Activated CD4-positive, alpha-beta memory T cell treated with anti-CD3 and anti-CD28 coated beads for 36 hours (primary cell): ENCODE data around the gene HNRNPLL. TPM values are rescaled to one million over a fixed set of nuclear protein-coding genes. Genes with fewer than 3 reads are reported as not detected.
"Not testable (repeated sequence)": the region's sequence is repeated elsewhere in the genome, so short reads cannot be mapped to it uniquely, and the experiment has no call there.

ENCODE experiments used
- CTCF ChIA-PET: fragments of 350-600 bp; sonication (Branson Sonifier 250); formaldehyde crosslinking; loops from one replicate; lab custom pipeline; 2021; ENCODE audit warnings: antibody characterized with exemption, inconsistent platforms; lab: Charles Lee
- POLR2A ChIA-PET: fragments of 350-600 bp; sonication (Branson Sonifier 250); formaldehyde crosslinking; loops from one replicate; lab custom pipeline; 2021; ENCODE audit warnings: antibody characterized with exemption; lab: Charles Lee
- DNase-seq: peaks from one replicate; pipeline ENCODE4 v3.0.0-alpha.2; 2020
- H3K27ac Mint-ChIP-seq: one replicate; pipeline ENCODE4 v1.8.0; 2021; ENCODE audit warnings: mixed read lengths
- H3K27me3 Mint-ChIP-seq: one replicate; pipeline ENCODE4 v1.8.0; 2021; ENCODE audit warnings: mixed read lengths
- H3K36me3 Mint-ChIP-seq: one replicate; pipeline ENCODE4 v1.8.0; 2021; ENCODE audit warnings: mixed read lengths
- H3K4me1 Mint-ChIP-seq: one replicate; pipeline ENCODE4 v1.8.0; 2021; ENCODE audit warnings: low read depth, mixed read lengths
- H3K4me3 Mint-ChIP-seq: one replicate; pipeline ENCODE4 v1.8.0; 2021; ENCODE audit warnings: mild to moderate bottlenecking, mixed read lengths
- H3K9me3 Mint-ChIP-seq: one replicate; pipeline ENCODE4 v1.8.0; 2021; ENCODE audit warnings: mixed read lengths
- intact Hi-C: fragments of 100-400 bp; cut with micrococcal nuclease; formaldehyde crosslinking; loops from one replicate; pipeline ENCODE4 v1.15.1; 2023
- total RNA-seq, 2 experiments: library from RNA; stranded (reverse); gene quantifications; one replicate each; pipeline ENCODE4 v1.2.3, GENCODE V29; 2021

HNRNPLL gene
- 100 to 1,000 TPM; 106 to 108 TPM for total RNA-seq

DNA sequence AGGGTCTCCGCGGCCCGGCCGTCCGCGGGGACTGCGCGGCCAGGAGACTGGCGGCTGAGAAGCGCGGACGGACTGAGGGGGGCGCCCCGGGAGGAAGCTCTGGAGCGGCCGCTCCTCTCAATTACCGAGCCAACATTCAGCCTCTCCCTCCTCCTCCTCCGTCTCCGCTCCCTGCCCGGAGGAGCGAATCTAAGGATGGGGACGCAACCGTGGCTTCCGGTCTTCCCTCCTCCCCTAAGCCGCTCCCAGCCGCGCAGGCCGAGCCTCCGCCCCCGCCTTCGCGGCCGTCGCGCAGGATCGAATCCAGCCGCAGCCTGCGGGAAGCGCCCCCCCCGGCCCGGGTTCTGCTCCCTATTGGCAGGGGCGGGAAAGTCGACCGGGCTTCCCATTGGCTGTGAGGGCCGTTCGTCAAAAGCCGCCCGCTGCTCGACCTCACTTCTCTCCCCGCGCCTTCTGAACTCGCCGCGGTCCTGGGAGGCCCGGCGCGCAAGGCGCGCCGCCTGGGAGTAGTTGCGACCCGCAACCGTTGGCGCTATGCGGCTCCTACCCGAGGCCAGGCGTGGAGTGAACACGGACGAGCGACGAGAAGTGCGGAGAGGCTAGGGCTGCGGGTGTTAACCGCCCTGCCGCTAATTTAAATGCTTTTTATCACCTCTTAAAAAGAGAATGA is at the start of gene HNRNPLL:
TSS of gene HNRNPLL (minus strand) at position 197 of the 670 bp plus-strand sequence. CDS start 302 bp downstream, outside the sequence.
- Mint-ChIP-seq H3K4me1 (peaks cover 39% of the 10 kb centered on the region), H3K27ac (peak within 1 kb of the TSS; percentile 93), H3K27me3 (no peaks in the 10 kb centered on the region), H3K36me3 (peaks cover 34% of the 10 kb centered on the region), H3K9me3 (no peaks in the 10 kb centered on the region), H3K4me3 (peak within 1 kb of the TSS; percentile 92)
- peak; percentile 98 for DNase-seq
- POLR2A ChIA-PET: interaction anchor here (0.7 to 16.1 kb wide), 18 partner anchors 8 to 144 kb away, joined by 3 to 483 read pairs (median 16); partner anchors contain the start of genes GALM and SRSF7
- intact Hi-C loops: loop anchor here (1.0 to 5.0 kb wide), 9 partner anchors 12 to 524 kb away; partner anchors contain the start of gene SRSF7
- CTCF ChIA-PET: interaction anchor here (0.6 to 10.4 kb wide), 31 partner anchors 8 to 227 kb away, joined by 3 to 110 read pairs (median 5); partner anchors contain the start of gene GALM

GRCh38 chr2:38650717-38651116 is 48.0 kb upstream of the HNRNPLL start:
- Mint-ChIP-seq H3K27me3 (no peaks in the 10 kb centered on the region), H3K36me3 (peaks cover 2% of the 10 kb centered on the region), H3K9me3 (peaks cover 3% of the 10 kb centered on the region), H3K4me1 (peaks cover 69% of the 10 kb centered on the region), H3K4me3 (no peak overlapping the region), H3K27ac (peak overlapping the region; percentile 49)
- CTCF ChIA-PET: interaction anchor here (0.5 to 6.0 kb wide), 5 partner anchors 15 to 114 kb away, joined by 3 to 76 read pairs (median 5); partner anchors contain the start of gene GALM
- no peak for DNase-seq
- intact Hi-C loops: no loop called here
- POLR2A ChIA-PET: no interaction called here

DNA sequence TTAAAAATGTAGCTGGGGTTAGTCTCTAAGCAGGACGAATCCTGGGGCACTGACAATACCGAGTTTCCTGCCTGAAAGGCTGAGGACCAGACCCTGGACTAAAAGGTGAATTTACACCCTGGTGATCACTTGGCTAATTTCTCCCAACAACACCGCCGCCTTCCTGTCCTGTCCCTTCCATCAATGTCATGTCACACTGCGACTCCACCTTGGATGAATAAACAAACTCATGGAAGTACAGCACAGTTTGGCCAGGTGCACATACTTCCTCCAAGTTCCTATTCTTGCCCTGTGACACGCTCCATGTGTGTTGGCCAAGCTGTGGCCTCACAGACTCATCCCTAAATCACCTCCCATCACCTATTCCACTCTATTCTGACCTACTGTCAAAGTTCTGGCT is 47.3 kb upstream of the HNRNPLL start:
- no peak overlapping the region for H3K27ac Mint-ChIP-seq

GRCh38 chr2:38649176-38649728 is 46.5 kb upstream of the HNRNPLL start:
- H3K27ac Mint-ChIP-seq: no peak overlapping the region
- peaks cover 64% of the 10 kb centered on the region for H3K4me1 Mint-ChIP-seq
- ChIA-PET CTCF (interaction anchor here (0.7 to 1.3 kb wide), 2 partner anchors 33 to 44 kb away, joined by 3 to 4 read pairs; no protein-coding TSS in a partner anchor), POLR2A (no interaction called here)
- no peaks in the 10 kb centered on the region for H3K27me3 Mint-ChIP-seq
- no peak for DNase-seq
- H3K9me3 Mint-ChIP-seq: peaks cover 3% of the 10 kb centered on the region
- H3K4me3 Mint-ChIP-seq: no peak overlapping the region
- intact Hi-C loops: no loop called here
- peaks cover 2% of the 10 kb centered on the region for H3K36me3 Mint-ChIP-seq

More for the DNA sequence above, 47.3 kb upstream of the HNRNPLL start:
- DNase-seq: no peak
- Mint-ChIP-seq H3K36me3 (peaks cover 2% of the 10 kb centered on the region), H3K9me3 (peaks cover 3% of the 10 kb centered on the region), H3K4me3 (no peak overlapping the region), H3K27me3 (no peaks in the 10 kb centered on the region), H3K4me1 (peaks cover 65% of the 10 kb centered on the region)
- ChIA-PET CTCF (interaction anchor here (1.3 kb wide), 1 partner anchor 47 kb away, joined by 5 read pairs; no protein-coding TSS in a partner anchor), POLR2A (no interaction called here)
- intact Hi-C loops: no loop called here

DNA sequence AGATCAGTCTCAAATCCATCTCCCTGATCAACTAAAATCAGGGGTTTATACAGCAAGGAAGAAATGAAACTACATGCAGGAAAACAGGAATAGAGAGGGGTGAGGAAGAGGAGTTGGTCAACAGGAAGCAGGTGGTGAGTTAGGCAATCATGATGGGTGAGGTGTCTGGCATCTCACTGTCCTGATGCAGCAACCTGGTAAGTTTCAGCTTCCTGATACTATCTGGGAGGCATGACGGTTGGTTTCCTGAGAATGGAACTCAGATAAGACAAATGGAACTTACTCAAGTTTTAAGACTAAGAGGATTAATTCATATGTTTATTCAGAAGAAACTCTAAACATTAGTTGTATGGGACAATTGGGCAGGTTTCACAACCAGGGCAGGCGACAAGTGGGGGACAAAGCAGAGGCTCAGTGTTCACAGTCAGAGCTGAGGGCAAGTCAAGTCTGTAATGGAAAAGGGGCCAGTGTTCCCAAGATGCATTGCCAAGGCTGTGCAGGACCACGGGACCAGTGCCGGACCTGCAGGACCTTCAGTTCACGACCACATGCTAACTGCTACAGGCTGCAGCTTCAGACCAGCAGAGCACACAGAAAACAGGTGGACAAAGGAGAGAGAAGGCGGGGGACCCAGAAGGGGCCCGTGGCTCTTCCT is 45.5 kb upstream of the HNRNPLL start:
- H3K27ac Mint-ChIP-seq: peak overlapping the region; percentile 52
- H3K27me3 Mint-ChIP-seq: no peaks in the 10 kb centered on the region
- peaks cover 61% of the 10 kb centered on the region for H3K4me1 Mint-ChIP-seq
- peaks cover 3% of the 10 kb centered on the region for H3K9me3 Mint-ChIP-seq
- intact Hi-C loops: no loop called here
- peaks cover 6% of the 10 kb centered on the region for H3K36me3 Mint-ChIP-seq
- POLR2A ChIA-PET: no interaction called here
- H3K4me3 Mint-ChIP-seq: no peak overlapping the region
- CTCF ChIA-PET: interaction anchor here (1.3 to 2.3 kb wide), 2 partner anchors 34 to 67 kb away, joined by 4 to 8 read pairs; no protein-coding TSS in a partner anchor
- peak; percentile 33 for DNase-seq

GRCh38 chr2:38643683-38644511 is 41.2 kb upstream of the HNRNPLL start:
- H3K9me3 Mint-ChIP-seq, H3K36me3 Mint-ChIP-seq, H3K27me3 Mint-ChIP-seq, intact Hi-C loops: not testable (repeated sequence)
- H3K4me1 Mint-ChIP-seq: peaks cover 47% of the 10 kb centered on the region
- ChIA-PET CTCF (interaction anchor here (1.4 kb wide), 1 partner anchor 80 kb away, joined by 3 read pairs; no protein-coding TSS in a partner anchor), POLR2A (interaction anchor here (0.6 to 1.4 kb wide), 3 partner anchors 10 to 107 kb away, joined by 3 to 5 read pairs (median 4); partner anchors contain the start of gene SRSF7)
- H3K4me3 Mint-ChIP-seq: peak overlapping the region; percentile 52
- H3K27ac Mint-ChIP-seq: peak overlapping the region; percentile 88
- peak; percentile 27 for DNase-seq

DNA sequence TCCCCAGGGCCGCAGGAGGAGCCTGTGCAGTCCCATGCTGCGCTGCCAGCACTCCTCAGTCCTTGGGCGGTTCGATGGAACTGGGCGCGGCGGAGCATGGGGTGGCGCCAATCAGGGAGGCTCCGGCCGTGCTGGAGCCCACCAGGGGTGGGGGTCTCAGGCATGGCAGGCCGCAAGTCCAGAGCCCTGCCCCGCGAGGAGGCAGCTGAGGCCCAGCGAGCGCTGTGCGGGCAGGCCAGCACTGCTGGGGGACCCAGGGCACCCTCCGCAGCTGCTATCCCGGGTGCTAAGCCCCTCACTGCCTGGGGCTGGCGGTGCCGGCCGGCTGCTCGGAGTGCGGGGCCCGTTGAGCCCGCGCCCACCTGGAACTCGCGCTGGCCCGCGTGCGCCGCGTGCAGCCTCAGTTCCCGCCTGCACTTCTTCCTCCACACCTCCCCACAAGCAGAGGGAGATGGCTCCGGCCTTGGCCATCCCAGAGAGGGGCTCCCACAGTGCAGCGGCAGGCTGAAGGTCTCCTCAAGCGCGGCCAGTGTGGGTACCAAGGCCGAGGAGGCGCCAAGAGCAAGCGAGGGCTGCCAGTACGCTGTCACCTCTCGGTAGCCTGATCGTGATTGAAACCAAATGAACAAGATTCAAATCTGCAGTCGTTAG is 40.4 kb upstream of the HNRNPLL start:
- Mint-ChIP-seq H3K9me3 (peaks cover under 1% of the 10 kb centered on the region), H3K4me1 (peaks cover 46% of the 10 kb centered on the region), H3K27me3 (no peaks in the 10 kb centered on the region), H3K36me3 (peaks cover 4% of the 10 kb centered on the region), H3K27ac (peak overlapping the region; percentile 88), H3K4me3 (peak overlapping the region; percentile 52)
- no peak for DNase-seq
- ChIA-PET CTCF (interaction anchor here (1.1 to 1.4 kb wide), 3 partner anchors 38 to 81 kb away, joined by 3 read pairs; no protein-coding TSS in a partner anchor), POLR2A (interaction anchor here (1.4 kb wide), 1 partner anchor 10 kb away, joined by 5 read pairs; no protein-coding TSS in a partner anchor)
- intact Hi-C loops: no loop called here

GRCh38 chr2:38642373-38643017 is 39.8 kb upstream of the HNRNPLL start:
- DNase-seq, H3K36me3 Mint-ChIP-seq, intact Hi-C loops, H3K9me3 Mint-ChIP-seq, H3K27ac Mint-ChIP-seq, H3K27me3 Mint-ChIP-seq, H3K4me3 Mint-ChIP-seq: not testable (repeated sequence)
- ChIA-PET POLR2A (interaction anchor here (1.4 kb wide), 1 partner anchor 11 kb away, joined by 5 read pairs; no protein-coding TSS in a partner anchor), CTCF (interaction anchor here (1.1 to 1.2 kb wide), 2 partner anchors 37 to 61 kb away, joined by 3 read pairs; no protein-coding TSS in a partner anchor)
- peaks cover 45% of the 10 kb centered on the region for H3K4me1 Mint-ChIP-seq

DNA sequence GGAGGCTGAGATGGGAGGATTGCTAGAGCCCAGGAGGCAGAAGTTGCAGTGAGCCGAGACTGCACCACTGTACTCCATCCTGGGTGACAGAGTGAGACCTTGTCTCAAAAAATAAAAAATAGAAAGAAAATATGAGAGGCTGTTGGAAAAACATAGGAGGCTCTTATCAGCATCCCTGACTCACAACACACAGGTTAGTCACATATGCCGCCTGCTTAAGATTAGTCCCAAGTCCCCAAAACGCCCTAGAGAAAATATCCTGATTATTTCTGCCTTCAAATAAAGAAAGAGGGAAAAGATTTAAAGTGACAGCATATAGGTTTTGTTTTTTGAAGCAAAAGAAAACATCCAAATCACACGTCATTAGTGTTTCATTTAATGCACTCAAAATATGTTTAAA is 33.3 kb upstream of the HNRNPLL start:
- Mint-ChIP-seq H3K4me3 (no peak overlapping the region), H3K4me1 (peaks cover 30% of the 10 kb centered on the region), H3K9me3 (no peaks in the 10 kb centered on the region), H3K27me3 (no peaks in the 10 kb centered on the region), H3K27ac (no peak overlapping the region), H3K36me3 (no peaks in the 10 kb centered on the region)
- no peak for DNase-seq
- intact Hi-C loops: no loop called here
- ChIA-PET CTCF (no interaction called here), POLR2A (no interaction called here)

GRCh38 chr2:38635139-38635538 is 32.4 kb upstream of the HNRNPLL start:
- H3K36me3 Mint-ChIP-seq: no peaks in the 10 kb centered on the region
- no peak for DNase-seq
- H3K27ac Mint-ChIP-seq: no peak overlapping the region

More at GRCh38 chr2:38635139-38635538, 32.4 kb upstream of the HNRNPLL start:
- H3K27me3 Mint-ChIP-seq: no peaks in the 10 kb centered on the region
- intact Hi-C loops: loop anchor here (2.0 kb wide), 1 partner anchor 20 kb away; no protein-coding TSS in a partner anchor
- CTCF ChIA-PET: interaction anchor here (0.8 kb wide), 1 partner anchor 38 kb away, joined by 4 read pairs; no protein-coding TSS in a partner anchor
- H3K4me3 Mint-ChIP-seq: no peak overlapping the region
- H3K4me1 Mint-ChIP-seq: peaks cover 30% of the 10 kb centered on the region
- POLR2A ChIA-PET: no interaction called here
- no peaks in the 10 kb centered on the region for H3K9me3 Mint-ChIP-seq
